H1 (cell line): Measurements from ENCODE around the gene RSPH6A. TPM values are rescaled to one million over a fixed set of nuclear protein-coding genes. Genes with fewer than 3 reads are reported as not detected.

Experiments used
- CEBPB ChIP-seq: IDR thresholded peaks from 2 replicates; pipeline ENCODE4 v1.6.1; 2012; ENCODE audit warnings: low read depth, low read length
- GTF2F1 ChIP-seq: IDR thresholded peaks from 2 replicates; pipeline ENCODE4 v1.6.1; 2012; ENCODE audit warnings: low read depth, low read length, improper control_type of control experiment, borderline replicate concordance
- HDAC2 ChIP-seq, 2 experiments: fragments of 300-600 bp in 1 of 2; sonication (generic) in 1 of 2; IDR thresholded peaks; 2 replicates each; pipeline ENCODE4 v1.6.1; 2011 to 2012; ENCODE audit warnings: low read depth in 2 of 2, low read length in 2 of 2, mild to moderate bottlenecking in 2 of 2, moderate library complexity in 2 of 2, borderline replicate concordance in 1 of 2, inconsistent platforms in 1 of 2
- KDM1A ChIP-seq: fragments of 200-600, 300-600 bp; sonication (generic); IDR thresholded peaks from 2 replicates; pipeline ENCODE4 v1.7.1; 2016; ENCODE audit warnings: mild to moderate bottlenecking, low read length, borderline replicate concordance
- MAFK ChIP-seq: IDR thresholded peaks from 2 replicates; pipeline ENCODE4 v1.6.1; 2012; ENCODE audit warnings: low read depth, mild to moderate bottlenecking, improper control_type of control experiment, low read length
- POLR2AphosphoS5 ChIP-seq: IDR thresholded peaks from 2 replicates; pipeline ENCODE4 v1.6.1; 2011; ENCODE audit warnings: low read depth, low read length
- RAD21 ChIP-seq, 2 experiments: IDR thresholded peaks in 1 of 2; conservative IDR thresholded peaks in 1 of 2; 2 replicates each; pipeline ENCODE4 v1.6.1; 2011; ENCODE audit warnings: low read depth in 2 of 2, low read length in 2 of 2, improper control_type of control experiment in 1 of 2, inconsistent platforms in 1 of 2, mild to moderate bottlenecking in 1 of 2, moderate library complexity in 1 of 2
- RBBP5 ChIP-seq: IDR thresholded peaks from 2 replicates; pipeline ENCODE4 v1.7.1; 2012; ENCODE audit warnings: low read depth, mild to moderate bottlenecking, inconsistent platforms, low read length, moderate library complexity, borderline replicate concordance
- SIN3A ChIP-seq, 2 experiments: IDR thresholded peaks in 1 of 2; conservative IDR thresholded peaks in 1 of 2; 2 replicates each; pipeline ENCODE4 v1.6.1; 2011 to 2012; ENCODE audit warnings: low read length in 2 of 2, improper control_type of control experiment in 1 of 2, low read depth in 1 of 2, mild to moderate bottlenecking in 1 of 2
- TAF7 ChIP-seq: optimal IDR thresholded peaks from 2 replicates; pipeline ENCODE3; 2011; ENCODE audit warnings: low read depth, mild to moderate bottlenecking, inconsistent platforms, low read length, moderate library complexity, borderline replicate concordance
- ZNF274 ChIP-seq: IDR thresholded peaks from 2 replicates; pipeline ENCODE4 v1.7.0; 2012; ENCODE audit warnings: low read length, borderline replicate concordance; ENCODE audit errors: extremely low read depth
- polyA plus RNA-seq, 7 experiments: library from polyadenylated mRNA; depleted of rRNA in 3 of 7; stranded (reverse) in 5 of 7; unstranded in 2 of 7; fragments of >200 nt in 5 of 7; fragments of 200-250 nt in 2 of 7; gene quantifications; 1 replicate in 5 of 7; 2 replicates in 1 of 7; 4 replicates in 1 of 7; pipeline versions ENCODE4 v1.2.1 to v1.2.3, GENCODE V29; 2011 to 2013; ENCODE audit warnings: missing spikeins in 2 of 7, mixed read lengths in 2 of 7
- total RNA-seq: library from RNA; stranded (reverse); fragmentation: NEBNext Ultra II Directional; extraction: Animal tissue kit (Norgen Biotek cat#: 25700); gene quantifications from 2 replicates; pipeline ENCODE4 v1.2.1, GENCODE V29; 2021
- TF ChIP-seq, protein P1 (sequence below): IDR thresholded peaks from 2 replicates; pipeline ENCODE4 v1.6.1; 2012; ENCODE audit warnings: inconsistent platforms
- TF ChIP-seq, protein P2 (sequence below): IDR thresholded peaks from 2 replicates; pipeline ENCODE4 v1.6.1; 2011; ENCODE audit warnings: low read length, improper control_type of control experiment

The RSPH6A gene
- total and polyA plus RNA-seq, 2 of the 8 experiments (the other 6 are each of a cell fraction or from before 2014, with no cell fraction given): 0.05 to 0.19 TPM

DNA sequence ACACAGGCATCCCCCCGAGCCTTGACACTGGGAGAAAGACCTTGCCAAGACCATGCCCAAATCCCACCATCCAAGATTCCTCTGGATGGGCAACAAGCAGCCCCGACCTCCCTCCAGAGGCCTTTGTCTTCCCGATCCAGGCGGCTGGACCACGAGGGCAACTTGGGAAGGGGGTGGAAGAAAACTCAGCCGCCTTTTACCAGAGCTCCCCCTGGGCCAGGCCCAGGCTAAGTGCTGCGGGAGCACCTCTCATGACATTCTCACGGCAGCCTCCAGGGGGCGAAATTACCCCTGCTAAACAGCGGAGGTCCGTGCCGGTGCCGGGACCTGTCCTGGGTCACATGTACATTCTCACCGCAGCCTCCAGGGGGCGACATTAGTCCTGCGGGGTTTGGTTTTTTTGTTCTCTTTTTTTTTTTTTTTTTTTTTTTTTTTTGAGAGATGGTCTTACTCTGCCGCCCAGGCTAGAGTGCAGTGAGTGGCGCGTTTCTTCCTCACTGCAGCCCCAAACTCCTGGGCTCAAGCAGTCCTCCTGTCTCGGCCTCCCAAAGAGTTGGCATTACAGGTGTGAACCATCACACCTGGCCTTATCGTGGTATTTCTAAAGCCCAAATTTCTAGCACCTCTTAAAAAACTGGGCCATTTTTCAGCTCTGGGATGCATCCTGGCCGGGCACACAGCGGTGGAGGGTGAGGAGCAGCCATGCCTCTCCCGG lies 2.1 kb upstream of the RSPH6A start (continued):
- TF ChIP-seq GTF2F1 (no peak), ZNF274 (no peak), SIN3A (conservative IDR thresholded peaks at IDR 0.05 in 1 of 2, IDR thresholded peaks at IDR 0.05 in 1 of 2; ENCODE audit: low read depth in 1 of 2, low read length in 2 of 2) (peak; percentile 71 to 92; a peak in 2 of 4 replicates), POLR2AphosphoS5 (peak; percentile 81; the same call in 1 of the 2 replicates), HDAC2 (IDR thresholded peaks at IDR 0.05; ENCODE audit: borderline replicate concordance in 1 of 2, low read depth in 2 of 2, low read length in 2 of 2) (no peak), RAD21 (IDR thresholded peaks at IDR 0.05 in 1 of 2, conservative IDR thresholded peaks at IDR 0.05 in 1 of 2; ENCODE audit: low read depth in 2 of 2, low read length in 2 of 2) (peak; percentile 60 to 67), TAF7 (peak; percentile 55), RBBP5 (0 out of 2 replicates have a peak, but pooled peaks have one; percentile 10), KDM1A (no peak), CEBPB (no peak; the same call in 1 of the 2 replicates), MAFK (no peak)
- TF ChIP-seq, protein P1, sequence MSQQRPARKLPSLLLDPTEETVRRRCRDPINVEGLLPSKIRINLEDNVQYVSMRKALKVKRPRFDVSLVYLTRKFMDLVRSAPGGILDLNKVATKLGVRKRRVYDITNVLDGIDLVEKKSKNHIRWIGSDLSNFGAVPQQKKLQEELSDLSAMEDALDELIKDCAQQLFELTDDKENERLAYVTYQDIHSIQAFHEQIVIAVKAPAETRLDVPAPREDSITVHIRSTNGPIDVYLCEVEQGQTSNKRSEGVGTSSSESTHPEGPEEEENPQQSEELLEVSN: no peak
- TF ChIP-seq, protein P2, sequence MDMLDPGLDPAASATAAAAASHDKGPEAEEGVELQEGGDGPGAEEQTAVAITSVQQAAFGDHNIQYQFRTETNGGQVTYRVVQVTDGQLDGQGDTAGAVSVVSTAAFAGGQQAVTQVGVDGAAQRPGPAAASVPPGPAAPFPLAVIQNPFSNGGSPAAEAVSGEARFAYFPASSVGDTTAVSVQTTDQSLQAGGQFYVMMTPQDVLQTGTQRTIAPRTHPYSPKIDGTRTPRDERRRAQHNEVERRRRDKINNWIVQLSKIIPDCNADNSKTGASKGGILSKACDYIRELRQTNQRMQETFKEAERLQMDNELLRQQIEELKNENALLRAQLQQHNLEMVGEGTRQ: peak; percentile 81
